Bronchial epithelial cell (primary cell): ENCODE results near the gene MEP1A. TPM values are rescaled to one million over a fixed set of nuclear protein-coding genes. Genes with fewer than 3 reads are reported as not detected.
"Not testable (repeated sequence)": the region's sequence is repeated elsewhere in the genome, so short reads cannot be mapped to it uniquely, and the experiment has no call there.

Experiments used
- DNase-seq: peaks from one replicate; pipeline ENCODE4 v3.0.0-alpha.2; 2010; ENCODE audit warnings: low read depth
- FAIRE-seq: peaks from 2 replicates; lab custom pipeline; 2011; peaks lifted over from hg19 to GRCh38; lab: Jason Lieb, UNC
- H3K27me3 ChIP-seq: 2 replicates; pipeline ENCODE4 v1.5.1; 2011; ENCODE audit warnings: low read length; ENCODE audit not compliant: control insufficient read depth, insufficient read depth
- H3K36me3 ChIP-seq: 2 replicates; pipeline ENCODE4 v1.5.1; 2011; ENCODE audit warnings: low read length; ENCODE audit not compliant: control insufficient read depth, insufficient read depth
- H3K4me3 ChIP-seq: 2 replicates; pipeline ENCODE4 v1.5.1; 2011; ENCODE audit warnings: mild to moderate bottlenecking, low read depth, low read length, control low read depth
- total RNA-seq: library from RNA; depleted of rRNA; stranded (reverse); fragments of >200 nt; gene quantifications from 2 replicates; pipeline ENCODE4 v1.2.1, GENCODE V29; 2014
- TF ChIP-seq, protein P1 (sequence below): IDR thresholded peaks from 2 replicates; pipeline ENCODE4 v1.5.1; 2011; ENCODE audit warnings: mild to moderate bottlenecking, moderate library complexity, low read length, control low read depth, inconsistent platforms; ENCODE audit not compliant: insufficient read depth, severe bottlenecking

Gene MEP1A
- total RNA-seq, 1 donor from 2014 or later = not detected

DNA sequence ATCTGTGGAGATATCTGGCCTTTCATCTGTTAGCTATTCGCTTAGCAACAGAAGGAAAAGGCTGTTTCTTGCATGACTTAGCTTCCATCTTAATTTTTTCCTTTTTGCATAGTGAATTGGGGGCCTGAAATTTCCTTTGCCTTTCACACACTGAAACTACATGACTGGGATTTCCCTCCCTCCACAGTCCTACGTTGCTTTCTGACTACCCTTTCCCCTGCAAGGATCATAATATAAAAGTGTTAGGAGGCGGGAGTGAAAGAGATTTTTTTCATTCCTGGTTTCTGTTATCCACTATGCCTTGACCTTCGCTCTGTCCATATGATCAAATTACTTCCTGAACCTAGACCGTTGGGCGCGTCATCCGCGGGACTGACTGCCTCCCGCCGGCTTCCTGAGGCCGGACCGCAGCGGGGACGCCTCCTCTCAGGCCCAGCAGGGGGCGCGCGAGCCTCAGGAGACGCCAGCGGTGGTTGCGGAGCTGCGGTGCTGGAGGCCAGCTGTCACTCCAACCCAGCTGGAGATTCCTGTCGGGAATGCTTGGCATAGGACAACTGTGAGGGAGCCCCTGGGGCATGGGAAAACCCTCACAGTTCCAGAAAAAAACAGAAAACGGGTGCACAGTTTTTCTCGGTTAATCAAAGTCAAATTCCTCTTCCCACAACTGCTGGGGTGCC lies 55.6 kb downstream of the MEP1A start:
- DNase-seq (peak; percentile 49), FAIRE-seq (no peak)
- H3K36me3 ChIP-seq = no peaks in the 10 kb centered on the region
- no peaks in the 10 kb centered on the region for H3K27me3 ChIP-seq
- TF ChIP-seq, protein P1, sequence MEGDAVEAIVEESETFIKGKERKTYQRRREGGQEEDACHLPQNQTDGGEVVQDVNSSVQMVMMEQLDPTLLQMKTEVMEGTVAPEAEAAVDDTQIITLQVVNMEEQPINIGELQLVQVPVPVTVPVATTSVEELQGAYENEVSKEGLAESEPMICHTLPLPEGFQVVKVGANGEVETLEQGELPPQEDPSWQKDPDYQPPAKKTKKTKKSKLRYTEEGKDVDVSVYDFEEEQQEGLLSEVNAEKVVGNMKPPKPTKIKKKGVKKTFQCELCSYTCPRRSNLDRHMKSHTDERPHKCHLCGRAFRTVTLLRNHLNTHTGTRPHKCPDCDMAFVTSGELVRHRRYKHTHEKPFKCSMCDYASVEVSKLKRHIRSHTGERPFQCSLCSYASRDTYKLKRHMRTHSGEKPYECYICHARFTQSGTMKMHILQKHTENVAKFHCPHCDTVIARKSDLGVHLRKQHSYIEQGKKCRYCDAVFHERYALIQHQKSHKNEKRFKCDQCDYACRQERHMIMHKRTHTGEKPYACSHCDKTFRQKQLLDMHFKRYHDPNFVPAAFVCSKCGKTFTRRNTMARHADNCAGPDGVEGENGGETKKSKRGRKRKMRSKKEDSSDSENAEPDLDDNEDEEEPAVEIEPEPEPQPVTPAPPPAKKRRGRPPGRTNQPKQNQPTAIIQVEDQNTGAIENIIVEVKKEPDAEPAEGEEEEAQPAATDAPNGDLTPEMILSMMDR = peak; percentile 93
- H3K4me3 ChIP-seq = no peak overlapping the region

DNA sequence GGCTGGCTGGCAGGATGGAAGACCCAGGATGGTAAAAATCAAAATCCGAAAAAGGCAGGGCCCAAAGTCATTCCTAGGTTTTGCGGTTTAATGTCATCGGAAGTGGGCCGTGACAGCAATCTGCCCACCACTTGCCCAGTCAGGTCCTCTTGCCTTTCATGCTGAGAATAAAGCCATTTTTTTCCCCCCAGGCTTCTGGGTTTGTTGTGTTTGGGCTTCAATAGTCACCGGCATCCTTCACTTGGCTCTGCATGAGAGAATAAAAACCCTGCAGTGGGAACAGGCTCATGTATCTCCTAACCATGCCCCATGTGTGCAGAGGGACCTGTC lies 56.1 kb downstream of the MEP1A start:
- TF ChIP-seq, protein P1 = no peak
- Histone ChIP-seq H3K4me3 (no peak overlapping the region), H3K36me3 (no peaks in the 10 kb centered on the region), H3K27me3 (no peaks in the 10 kb centered on the region)
- no peak for DNase-seq
- no peak for FAIRE-seq

DNA sequence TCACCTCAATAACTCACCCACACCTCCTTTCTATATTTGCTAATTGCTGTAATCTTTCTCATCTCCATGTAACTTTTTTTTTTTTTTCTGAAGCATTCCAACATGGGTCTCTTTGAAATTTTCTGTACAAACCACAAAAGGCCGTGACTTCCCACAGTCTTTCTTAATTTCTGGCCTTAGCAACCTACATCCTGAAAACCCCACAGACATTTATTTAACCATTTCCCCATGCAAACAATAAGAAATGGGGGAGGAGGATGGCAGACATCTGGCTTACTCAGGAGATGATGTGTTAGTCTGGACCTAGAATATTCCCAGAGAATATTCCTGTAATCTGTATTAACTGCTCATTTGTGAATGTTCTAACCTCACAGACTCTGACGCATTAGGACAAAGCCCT lies 57.6 kb downstream of the MEP1A start:
- FAIRE-seq (no peak), DNase-seq (no peak)
- H3K27me3 ChIP-seq = no peaks in the 10 kb centered on the region
- H3K4me3 ChIP-seq = no peak overlapping the region
- TF ChIP-seq, protein P1 = no peak
- H3K36me3 ChIP-seq = no peaks in the 10 kb centered on the region

DNA sequence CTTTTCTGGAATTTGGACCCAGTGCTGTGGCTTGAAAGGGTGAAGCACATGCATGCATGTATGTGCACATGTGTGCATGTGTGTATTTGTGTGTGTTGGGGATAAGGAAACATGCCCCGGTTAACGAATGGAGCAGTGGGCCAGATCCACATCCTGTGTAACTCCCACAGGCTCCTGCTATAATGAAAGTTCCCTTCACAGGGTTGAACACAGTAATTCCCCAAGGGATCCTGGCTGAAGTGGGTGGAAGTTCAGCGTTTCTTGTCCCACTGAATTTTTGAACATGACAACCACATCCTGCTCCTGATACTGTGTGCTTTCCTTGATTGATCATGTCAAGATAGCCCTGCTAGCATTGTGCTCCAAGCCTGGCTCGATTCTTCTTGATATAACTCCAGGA lies 58.4 kb downstream of the MEP1A start:
- H3K27me3 ChIP-seq, H3K36me3 ChIP-seq, H3K4me3 ChIP-seq, FAIRE-seq, DNase-seq: not testable (repeated sequence)

DNA sequence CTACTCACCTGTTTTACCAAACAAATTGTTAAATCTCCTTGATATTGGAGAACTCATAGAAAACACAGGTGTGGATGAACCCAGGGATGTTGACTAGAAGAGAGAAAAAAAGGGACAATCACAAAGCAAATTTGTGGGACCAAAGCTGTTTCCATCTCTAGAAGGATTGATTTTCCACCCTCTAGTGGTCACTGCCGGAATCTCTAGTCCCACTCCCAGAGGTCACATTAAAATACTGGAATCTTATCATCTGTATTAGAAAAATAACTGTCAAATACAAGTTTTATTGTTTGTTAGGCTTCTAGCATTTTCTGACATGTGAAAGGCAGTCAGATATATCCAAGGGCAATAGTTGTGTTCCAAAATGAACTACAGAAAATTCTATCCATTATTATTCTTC lies 62.8 kb downstream of the MEP1A start:
- TF ChIP-seq, protein P1 = peak; percentile 65
- peak; percentile 16 for DNase-seq
- not testable (repeated sequence) for FAIRE-seq, H3K36me3 ChIP-seq, H3K4me3 ChIP-seq, H3K27me3 ChIP-seq

DNA sequence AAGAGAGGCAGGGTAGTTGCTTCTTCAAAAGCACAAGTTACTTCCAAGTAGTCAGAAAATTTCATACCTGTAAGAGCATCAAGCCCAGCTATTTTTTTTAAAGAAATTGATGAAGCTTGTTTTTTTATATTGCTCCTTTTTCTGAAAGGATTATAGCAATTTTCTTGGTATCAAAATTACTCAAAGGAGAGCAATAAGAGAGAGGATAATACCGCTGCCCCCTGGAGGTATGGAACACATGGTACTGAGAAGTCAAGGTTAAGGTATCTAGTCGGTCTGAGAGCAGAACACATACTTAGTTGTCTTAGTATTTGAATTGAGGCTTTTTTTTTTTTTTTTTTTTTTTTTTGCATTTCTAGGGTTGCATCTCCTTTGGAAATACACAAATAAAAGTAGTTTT lies 69.2 kb downstream of the MEP1A start:
- H3K36me3 ChIP-seq = no peaks in the 10 kb centered on the region
- no peak for FAIRE-seq
- TF ChIP-seq, protein P1 = no peak

More for the DNA sequence above, 69.2 kb downstream of the MEP1A start:
- H3K27me3 ChIP-seq = no peaks in the 10 kb centered on the region
- no peak overlapping the region for H3K4me3 ChIP-seq
- peak; percentile 8 for DNase-seq
